ENCODE measurements around the gene MROH2A.

- no peak for TF ChIP-seq MYBL2 (CRISPR knock-in tag; IDR thresholded peaks at IDR 0.05)
- TF ChIP-seq USF2 (CRISPR knock-in tag; IDR thresholded peaks at IDR 0.05), result no peak
- no peak for TF ChIP-seq CTCF (IDR thresholded peaks at IDR 0.05)
- TF ChIP-seq CREB1 (CRISPR knock-in tag; IDR thresholded peaks at IDR 0.05), result no peak
- TF ChIP-seq SMAD3 (CRISPR knock-in tag; IDR thresholded peaks at IDR 0.05; ENCODE audit: borderline replicate concordance), result no peak
Measured at GRCh38 chr2:233754872-233755611, 23.1 kb upstream of the MROH2A start.
